Measurements from ENCODE around the gene FAM78A. TPM values are rescaled to one million over a fixed set of nuclear protein-coding genes. Genes with fewer than 3 reads are reported as not detected.

The FAM78A gene
- total and polyA plus RNA-seq, 8 donors: 0.85 to 3.5 (median 1.6) TPM; not detected in 1

DNA sequence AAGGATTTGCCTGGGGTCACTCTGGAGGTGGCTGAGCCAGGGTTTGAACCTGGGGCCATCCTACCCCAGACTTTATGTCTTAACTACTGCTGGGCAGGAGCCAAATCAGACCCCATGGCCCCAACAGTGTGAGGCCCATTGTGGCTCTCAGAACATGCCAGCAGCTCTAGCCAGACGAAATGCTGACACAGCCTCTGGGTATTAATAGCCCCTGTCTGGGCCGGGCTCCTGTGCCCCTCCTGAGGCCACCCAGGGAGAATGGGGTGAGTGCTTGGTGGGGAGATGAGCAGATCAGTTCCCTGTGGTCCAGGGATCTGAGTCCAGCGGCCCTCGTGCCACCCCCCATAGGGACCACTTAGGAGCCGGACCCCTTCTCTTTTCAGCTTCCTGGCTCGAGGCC lies 11.0 kb upstream of the FAM78A start:
- no peak for DNase-seq
- 82 to 91% (median 85%) methylated on average over 6 of the region's 6 CpGs for WGBS, 5 donors
- intact Hi-C loops (cut with DNase I; ENCODE audit: low total_unique reads): no loop called here
- no peak overlapping the region for H3K27ac ChIP-seq
- no peak for TF ChIP-seq POLR2A (IDR thresholded peaks at IDR 0.05)
- no peak for TF ChIP-seq POLR2AphosphoS5 (IDR thresholded peaks at IDR 0.05)
- peaks cover 5 to 31% (median 16%) of the 10 kb centered on the region in 4 donors for H3K4me1 ChIP-seq
- no peaks in the 10 kb centered on the region for H3K9me3 ChIP-seq
- peaks cover 0 to 16% (median 10%) of the 10 kb centered on the region in 3 donors for H3K27me3 ChIP-seq
- H3K36me3 ChIP-seq: no peaks in the 10 kb centered on the region
- no peak overlapping the region for H3K4me3 ChIP-seq

DNA sequence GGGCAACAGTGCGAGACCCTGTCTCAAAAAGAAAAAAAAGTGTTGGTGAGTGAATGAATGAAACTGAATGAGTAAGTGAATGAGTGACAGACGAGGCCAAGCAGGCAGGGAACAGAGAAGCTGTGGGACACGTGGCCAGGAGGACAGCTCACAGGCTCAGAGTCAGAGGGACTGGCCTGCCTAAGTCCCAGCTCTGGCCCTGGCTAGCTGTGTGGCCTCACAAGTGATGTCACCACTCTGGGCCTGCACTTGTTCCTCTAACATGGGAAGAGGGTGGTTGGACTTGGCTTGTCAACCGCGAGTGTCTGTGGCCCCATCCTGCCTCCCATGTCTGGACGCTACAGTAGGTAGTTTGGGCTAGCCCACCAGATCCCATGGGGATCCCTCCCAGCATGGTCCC lies 8.5 kb upstream of the FAM78A start:
- intact Hi-C loops (cut with DNase I; ENCODE audit: low total_unique reads): no loop called here
- no peaks in the 10 kb centered on the region for H3K36me3 ChIP-seq
- no peak for TF ChIP-seq POLR2AphosphoS5 (IDR thresholded peaks at IDR 0.05)
- TF ChIP-seq CTCF (IDR thresholded peaks at IDR 0.05): no peak
- TF ChIP-seq POLR2A (IDR thresholded peaks at IDR 0.05): no peak
- no peak for TF ChIP-seq EP300 (IDR thresholded peaks at IDR 0.05)
- no peaks in the 10 kb centered on the region for H3K9me3 ChIP-seq
- H3K4me3 ChIP-seq: no peak overlapping the region
- peaks cover 0 to 41% (median 24%) of the 10 kb centered on the region in 3 donors for H3K27me3 ChIP-seq
- H3K27ac ChIP-seq: no peak overlapping the region
- DNase-seq: no peak
- H3K4me1 ChIP-seq: peaks cover 5 to 17% (median 10%) of the 10 kb centered on the region in 4 donors
- WGBS, 5 donors: 87 to 90% (median 88%) methylated on average over 6 of the region's 6 CpGs

DNA sequence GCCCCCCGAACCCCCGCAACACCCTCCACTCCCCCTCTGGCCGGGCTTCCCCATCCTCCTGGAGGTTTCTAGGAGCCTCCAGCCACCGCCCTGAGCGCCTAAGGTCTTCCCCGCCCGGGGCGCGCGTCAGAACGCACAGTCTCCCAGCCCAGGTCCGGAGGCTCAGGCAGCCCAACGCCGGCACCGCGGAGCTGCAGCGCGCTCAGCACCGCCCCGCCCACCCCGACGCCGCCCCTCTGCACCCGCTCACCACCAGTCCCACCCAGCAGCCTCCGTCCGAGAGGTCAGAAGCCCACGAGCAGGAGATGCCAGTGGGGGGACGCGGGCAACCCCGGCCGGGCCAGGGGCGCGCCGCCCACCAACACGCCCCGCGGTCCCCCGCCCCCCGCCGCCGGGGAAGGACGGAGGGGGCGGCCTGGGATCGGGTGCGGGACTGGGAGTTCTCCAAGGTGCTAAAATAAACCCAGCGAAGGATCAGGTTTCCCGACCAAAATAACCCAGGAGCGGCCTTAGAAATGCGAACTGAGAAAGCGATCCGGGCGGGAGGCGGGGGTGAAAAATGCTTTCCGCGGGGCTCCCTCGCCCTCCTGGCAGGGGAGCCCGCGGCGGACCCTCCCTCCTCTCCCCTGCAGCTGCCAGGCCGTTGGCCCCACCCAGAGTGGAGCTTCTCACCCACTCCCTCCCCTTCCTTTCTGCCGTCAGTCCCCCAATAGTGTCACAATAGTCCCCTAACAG lies 6.5 kb upstream of the FAM78A start:
- intact Hi-C loops (cut with DNase I; ENCODE audit: low total_unique reads): no loop called here
- Histone ChIP-seq H3K36me3 (no peaks in the 10 kb centered on the region), H3K9me3 (no peaks in the 10 kb centered on the region), H3K4me1 (peaks cover 9 to 22% (median 18%) of the 10 kb centered on the region in 4 donors), H3K27me3 (peaks cover 0 to 56% (median 25%) of the 10 kb centered on the region in 3 donors), H3K4me3 (peak overlapping the region; percentile 19 to 44 (median 36)), H3K27ac (no peak overlapping the region)
- 3 to 7% (median 5%) methylated on average over 26 to 61 of the region's 61 CpGs for WGBS, 5 donors
- TF ChIP-seq CTCF (IDR thresholded peaks at IDR 0.05) (no peak), EP300 (IDR thresholded peaks at IDR 0.05) (no peak), POLR2A (IDR thresholded peaks at IDR 0.05) (no peak), POLR2AphosphoS5 (IDR thresholded peaks at IDR 0.05) (no peak)
- peak in 1 of 2 donors; percentile 65 for DNase-seq

- 77 to 83% (median 79%) methylated on average over 4 of the region's 4 CpGs for WGBS, 5 donors
- H3K27ac ChIP-seq: no peak overlapping the region
- peaks cover 0 to 61% (median 25%) of the 10 kb centered on the region in 3 donors for H3K27me3 ChIP-seq
- TF ChIP-seq POLR2AphosphoS5 (IDR thresholded peaks at IDR 0.05) (no peak), EP300 (IDR thresholded peaks at IDR 0.05) (no peak), POLR2A (IDR thresholded peaks at IDR 0.05) (no peak), CTCF (IDR thresholded peaks at IDR 0.05) (no peak)
- peaks cover 13 to 26% (median 23%) of the 10 kb centered on the region in 4 donors for H3K4me1 ChIP-seq
- H3K36me3 ChIP-seq: no peaks in the 10 kb centered on the region
- DNase-seq: no peak
- intact Hi-C loops (cut with DNase I; ENCODE audit: low total_unique reads): no loop called here
- H3K4me3 ChIP-seq: peak overlapping the region in 1 of 4 donors; percentile 19
- H3K9me3 ChIP-seq: no peaks in the 10 kb centered on the region
These were observed 5.9 kb upstream of the FAM78A start for GRCh38 chr9:131282175-131282574.
